ENCODE measurements around the gene WIPI1. TPM values are rescaled to one million over a fixed set of nuclear protein-coding genes. Genes with fewer than 3 reads are reported as not detected.

WIPI1 gene
- total RNA-seq, 1 donor from 2014 or later = 29.5 TPM

DNA sequence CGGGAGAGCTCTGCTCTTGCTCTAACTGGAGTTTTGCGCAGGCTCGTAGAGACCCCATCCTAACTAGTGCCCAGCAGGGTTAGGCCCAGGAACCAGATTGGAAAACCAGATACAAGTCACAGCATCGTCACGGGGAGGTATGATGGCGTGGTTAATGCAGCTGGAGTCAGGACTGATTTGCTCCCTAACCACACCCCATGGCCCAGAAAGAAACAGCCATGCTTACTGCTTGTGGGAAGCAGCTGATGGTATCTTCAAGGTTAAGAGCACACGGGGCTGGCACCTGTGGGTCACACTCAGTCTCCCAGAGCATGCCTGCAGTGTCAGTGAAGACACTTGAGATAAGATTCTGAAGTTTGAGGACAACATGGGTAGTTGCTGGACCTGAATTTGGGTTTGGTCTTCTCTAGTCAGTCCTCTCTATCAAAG lies 60.2 kb downstream of the WIPI1 start:
- H3K4me1 ChIP-seq = peaks cover 4% of the 10 kb centered on the region
- H3K27me3 ChIP-seq = no peaks in the 10 kb centered on the region
- H4K20me1 ChIP-seq (ENCODE audit: low read depth) = no peaks in the 10 kb centered on the region
- TF ChIP-seq CTCF (IDR thresholded peaks at IDR 0.05) (no peak), EZH2phosphoT487 (IDR thresholded peaks at IDR 0.05) (no peak), EZH2 (IDR thresholded peaks at IDR 0.05) (no peak)
- H3K9me3 ChIP-seq (ENCODE audit: low read depth) = no peaks in the 10 kb centered on the region
- Mint-ChIP-seq H3K4me3 (no peak overlapping the region), H3K27me3 (ENCODE audit: insufficient read depth, low read depth) (peaks cover 4% of the 10 kb centered on the region), H3K9me3 (no peaks in the 10 kb centered on the region), H3K27ac (no peak overlapping the region), H3K4me1 (peaks cover 17% of the 10 kb centered on the region), H3K36me3 (peaks cover 7% of the 10 kb centered on the region)
- H3K27ac ChIP-seq = no peak overlapping the region
- H3K4me3 ChIP-seq = no peak overlapping the region
- H3K36me3 ChIP-seq = no peaks in the 10 kb centered on the region
- H3K9ac ChIP-seq = no peak overlapping the region
- H3F3A ChIP-seq (ENCODE audit: low read depth) = peaks cover 4% of the 10 kb centered on the region
- no peak overlapping the region for H2AFZ ChIP-seq (replicated peaks)
- H3K79me2 ChIP-seq (ENCODE audit: low read depth) = no peaks in the 10 kb centered on the region
- no peak overlapping the region for H3K4me2 ChIP-seq
- DNase-seq (ENCODE audit: low spot score) = no peak

- Histone ChIP-seq H3K27me3 (no peaks in the 10 kb centered on the region), H3K4me2 (no peak overlapping the region), H3K9ac (no peak overlapping the region), H2AFZ (replicated peaks) (no peak overlapping the region), H3K4me1 (peaks cover 4% of the 10 kb centered on the region), H3K79me2 (ENCODE audit: low read depth) (no peaks in the 10 kb centered on the region), H3K27ac (no peak overlapping the region), H3K4me3 (no peak overlapping the region), H3K9me3 (ENCODE audit: low read depth) (no peaks in the 10 kb centered on the region), H3F3A (ENCODE audit: low read depth) (peaks cover 4% of the 10 kb centered on the region), H4K20me1 (ENCODE audit: low read depth) (no peaks in the 10 kb centered on the region), H3K36me3 (no peaks in the 10 kb centered on the region)
- Mint-ChIP-seq H3K4me1 (peaks cover 17% of the 10 kb centered on the region), H3K9me3 (no peaks in the 10 kb centered on the region), H3K4me3 (no peak overlapping the region), H3K27ac (no peak overlapping the region), H3K27me3 (ENCODE audit: insufficient read depth, low read depth) (peaks cover 4% of the 10 kb centered on the region), H3K36me3 (peaks cover 7% of the 10 kb centered on the region)
- TF ChIP-seq CTCF (IDR thresholded peaks at IDR 0.05) (no peak), EZH2 (IDR thresholded peaks at IDR 0.05) (no peak), EZH2phosphoT487 (IDR thresholded peaks at IDR 0.05) (no peak)
- no peak for DNase-seq (ENCODE audit: low spot score)
Measured at GRCh38 chr17:68396226-68397107, 60.8 kb downstream of the WIPI1 start.

DNA sequence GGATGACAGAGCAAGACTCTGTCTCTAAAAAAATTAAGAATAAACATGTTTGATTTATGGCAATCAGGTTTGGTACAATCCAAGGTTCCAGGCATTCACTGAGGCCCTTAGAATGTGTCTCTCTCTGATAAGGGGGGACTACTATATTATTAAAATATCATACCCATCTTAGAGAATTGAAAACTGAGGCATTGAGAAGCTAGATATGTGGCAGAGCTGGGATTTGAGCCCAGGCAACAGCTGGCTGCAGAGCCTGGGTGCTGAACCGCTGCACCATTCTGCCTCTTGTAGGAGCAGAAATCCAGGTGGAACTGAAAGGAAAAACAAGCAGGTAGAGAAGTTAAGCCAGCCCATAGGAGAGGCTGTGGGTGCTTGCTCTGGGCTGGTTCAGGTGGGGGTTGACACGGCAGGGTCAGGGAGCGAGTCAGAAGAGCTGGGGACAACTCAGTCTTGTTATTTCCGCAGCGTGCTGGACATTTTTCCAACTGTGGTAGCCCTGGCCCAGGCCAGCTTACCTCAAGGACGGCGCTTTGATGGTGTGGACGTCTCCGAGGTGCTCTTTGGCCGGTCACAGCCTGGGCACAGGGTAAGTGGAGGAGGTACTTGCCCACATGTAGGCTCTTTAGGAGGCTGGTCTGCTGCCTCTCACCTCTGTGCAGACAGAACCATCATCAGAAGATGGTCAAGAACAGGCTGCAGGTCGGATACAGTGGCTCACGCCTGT lies 62.5 kb downstream of the WIPI1 start:
- Mint-ChIP-seq H3K27ac (no peak overlapping the region), H3K9me3 (no peaks in the 10 kb centered on the region), H3K4me3 (no peak overlapping the region), H3K4me1 (peaks cover 12% of the 10 kb centered on the region), H3K27me3 (ENCODE audit: insufficient read depth, low read depth) (peaks cover 4% of the 10 kb centered on the region), H3K36me3 (peaks cover 7% of the 10 kb centered on the region)
- Histone ChIP-seq H3K27ac (no peak overlapping the region), H3K9ac (no peak overlapping the region), H4K20me1 (ENCODE audit: low read depth) (no peaks in the 10 kb centered on the region), H3K9me3 (ENCODE audit: low read depth) (no peaks in the 10 kb centered on the region), H3K4me1 (peaks cover 3% of the 10 kb centered on the region), H2AFZ (replicated peaks) (no peak overlapping the region), H3K79me2 (ENCODE audit: low read depth) (no peaks in the 10 kb centered on the region), H3K27me3 (no peaks in the 10 kb centered on the region), H3F3A (ENCODE audit: low read depth) (peaks cover 4% of the 10 kb centered on the region), H3K4me2 (no peak overlapping the region), H3K4me3 (no peak overlapping the region), H3K36me3 (no peaks in the 10 kb centered on the region)
- TF ChIP-seq CTCF (IDR thresholded peaks at IDR 0.05) = no peak
- TF ChIP-seq EZH2 (IDR thresholded peaks at IDR 0.05) = no peak
- DNase-seq (ENCODE audit: low spot score) = no peak
